EL (cell line): Measurements from ENCODE around the gene MZT2B.
"Not testable (repeated sequence)": the region's sequence is repeated elsewhere in the genome, so short reads cannot be mapped to it uniquely, and the experiment has no call there.

Source experiments
- DNase-seq: peaks from one replicate; pipeline ENCODE4 v3.0.0-alpha.2; 2016

Gene MZT2B

GRCh38 chr2:130220505-130220904 lies 38.4 kb downstream of the MZT2B start:
- not testable (repeated sequence) for DNase-seq

GRCh38 chr2:130222523-130222922 lies 40.5 kb downstream of the MZT2B start:
- not testable (repeated sequence) for DNase-seq

GRCh38 chr2:130228005-130228404 lies 45.9 kb downstream of the MZT2B start:
- not testable (repeated sequence) for DNase-seq

GRCh38 chr2:130228467-130229160 lies 46.6 kb downstream of the MZT2B start:
- DNase-seq, result not testable (repeated sequence)

- DNase-seq, result not testable (repeated sequence)
Observed at GRCh38 chr2:130229161-130229510, 47.1 kb downstream of the MZT2B start.

GRCh38 chr2:130230376-130230775 lies 48.3 kb downstream of the MZT2B start:
- not testable (repeated sequence) for DNase-seq

- not testable (repeated sequence) for DNase-seq
Observed at GRCh38 chr2:130230907-130231306, 48.8 kb downstream of the MZT2B start.

- no peak for DNase-seq
Observed at GRCh38 chr2:130231656-130232055, 49.6 kb downstream of the MZT2B start.

- not testable (repeated sequence) for DNase-seq
Observed at GRCh38 chr2:130233066-130233465, 51.0 kb downstream of the MZT2B start.

- not testable (repeated sequence) for DNase-seq
Observed at GRCh38 chr2:130239581-130239980, 57.5 kb downstream of the MZT2B start.
